Fibroblast of mammary gland (primary cell): ENCODE results near the gene TMEM139.

Experiments used
- DNase-seq: peaks from one replicate; pipeline ENCODE4 v3.0.0-alpha.2; 2010; ENCODE audit warnings: low read depth
- H3K4me3 ChIP-seq: 2 replicates; pipeline ENCODE4 v1.5.1; 2011; ENCODE audit warnings: low read depth, mild to moderate bottlenecking, low read length, moderate library complexity; ENCODE audit not compliant: control insufficient read depth
- TF ChIP-seq, protein P1 (sequence below): conservative IDR thresholded peaks from 2 replicates; pipeline ENCODE4 v1.5.1; 2011; ENCODE audit warnings: low read depth, low read length, inconsistent platforms; ENCODE audit not compliant: control insufficient read depth, insufficient read depth

TMEM139 gene

DNA sequence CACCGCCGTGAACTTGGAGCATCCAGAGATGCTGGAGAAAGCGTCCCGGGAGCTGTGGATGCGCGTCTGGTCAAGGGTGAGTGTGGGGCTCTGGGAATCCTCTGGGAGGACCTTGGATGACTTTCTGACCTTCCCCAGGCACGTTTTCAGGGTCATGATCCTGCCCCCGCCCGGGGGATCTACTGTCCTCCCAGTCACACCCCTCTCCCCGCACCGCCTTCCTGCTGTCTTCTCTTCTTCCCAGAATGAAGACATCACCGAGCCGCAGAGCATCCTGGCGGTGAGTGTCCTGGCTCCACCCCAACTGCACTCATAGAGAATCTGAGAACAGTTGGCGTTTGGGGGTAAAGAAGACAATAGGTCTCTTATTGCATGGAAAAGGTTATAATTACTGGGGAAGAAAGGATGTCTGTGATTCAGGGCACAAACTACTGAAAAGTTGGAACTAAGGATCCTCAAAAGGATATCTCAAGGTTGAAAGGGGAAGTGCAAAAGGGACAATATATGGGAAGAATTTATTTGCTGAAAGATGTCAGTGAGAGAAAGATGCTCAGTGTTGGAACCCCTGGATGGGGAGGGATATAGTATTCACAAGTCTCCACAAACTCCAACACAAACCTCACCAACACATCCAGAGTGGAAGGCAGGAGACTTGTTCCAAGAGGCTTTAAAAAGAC lies 19.6 kb upstream of the TMEM139 start:
- no peak overlapping the region for H3K4me3 ChIP-seq
- TF ChIP-seq, protein P1, sequence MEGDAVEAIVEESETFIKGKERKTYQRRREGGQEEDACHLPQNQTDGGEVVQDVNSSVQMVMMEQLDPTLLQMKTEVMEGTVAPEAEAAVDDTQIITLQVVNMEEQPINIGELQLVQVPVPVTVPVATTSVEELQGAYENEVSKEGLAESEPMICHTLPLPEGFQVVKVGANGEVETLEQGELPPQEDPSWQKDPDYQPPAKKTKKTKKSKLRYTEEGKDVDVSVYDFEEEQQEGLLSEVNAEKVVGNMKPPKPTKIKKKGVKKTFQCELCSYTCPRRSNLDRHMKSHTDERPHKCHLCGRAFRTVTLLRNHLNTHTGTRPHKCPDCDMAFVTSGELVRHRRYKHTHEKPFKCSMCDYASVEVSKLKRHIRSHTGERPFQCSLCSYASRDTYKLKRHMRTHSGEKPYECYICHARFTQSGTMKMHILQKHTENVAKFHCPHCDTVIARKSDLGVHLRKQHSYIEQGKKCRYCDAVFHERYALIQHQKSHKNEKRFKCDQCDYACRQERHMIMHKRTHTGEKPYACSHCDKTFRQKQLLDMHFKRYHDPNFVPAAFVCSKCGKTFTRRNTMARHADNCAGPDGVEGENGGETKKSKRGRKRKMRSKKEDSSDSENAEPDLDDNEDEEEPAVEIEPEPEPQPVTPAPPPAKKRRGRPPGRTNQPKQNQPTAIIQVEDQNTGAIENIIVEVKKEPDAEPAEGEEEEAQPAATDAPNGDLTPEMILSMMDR, result no peak
- peak; percentile 18 for DNase-seq

DNA sequence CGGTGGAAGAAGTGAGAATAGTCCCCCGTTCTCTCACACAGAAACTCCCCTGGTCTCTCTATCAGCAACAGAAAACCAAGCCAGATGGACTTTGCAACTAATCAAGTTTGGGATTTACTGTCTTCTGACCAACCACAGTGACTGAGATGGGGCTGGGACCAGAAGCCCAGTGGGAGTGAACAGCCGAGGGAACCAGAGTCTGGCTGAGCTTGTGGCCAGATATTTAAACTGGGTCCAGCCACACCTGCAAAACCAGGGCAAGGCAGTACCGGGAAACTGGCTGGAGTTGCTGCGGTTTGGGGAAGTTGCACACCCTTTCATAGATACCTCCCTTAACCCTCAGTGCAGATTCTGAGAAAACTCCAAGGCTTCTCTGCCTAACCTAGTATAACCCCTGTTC lies 15.5 kb upstream of the TMEM139 start:
- TF ChIP-seq, protein P1, result no peak
- no peak overlapping the region for H3K4me3 ChIP-seq
- no peak for DNase-seq

DNA sequence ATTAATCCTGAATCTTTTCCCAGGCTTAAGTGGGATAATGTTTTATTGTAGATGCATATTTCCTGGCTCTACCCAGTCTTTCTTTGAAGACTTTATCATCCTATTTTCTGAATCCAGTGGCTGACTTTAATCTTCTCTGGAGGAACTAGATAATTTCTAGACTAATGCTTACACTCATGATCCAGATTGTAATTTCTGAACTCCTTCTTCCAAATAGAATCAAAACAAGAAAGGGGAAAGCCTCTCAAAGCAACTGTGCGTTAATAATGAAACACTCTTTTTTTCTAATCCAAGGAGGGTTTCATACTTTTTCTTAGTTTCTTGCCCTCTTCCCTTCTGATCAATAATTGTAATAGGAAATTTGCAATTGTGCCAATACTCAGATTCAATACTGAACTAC lies 13.5 kb upstream of the TMEM139 start:
- H3K4me3 ChIP-seq, result no peak overlapping the region
- DNase-seq, result no peak
- TF ChIP-seq, protein P1, result no peak

DNA sequence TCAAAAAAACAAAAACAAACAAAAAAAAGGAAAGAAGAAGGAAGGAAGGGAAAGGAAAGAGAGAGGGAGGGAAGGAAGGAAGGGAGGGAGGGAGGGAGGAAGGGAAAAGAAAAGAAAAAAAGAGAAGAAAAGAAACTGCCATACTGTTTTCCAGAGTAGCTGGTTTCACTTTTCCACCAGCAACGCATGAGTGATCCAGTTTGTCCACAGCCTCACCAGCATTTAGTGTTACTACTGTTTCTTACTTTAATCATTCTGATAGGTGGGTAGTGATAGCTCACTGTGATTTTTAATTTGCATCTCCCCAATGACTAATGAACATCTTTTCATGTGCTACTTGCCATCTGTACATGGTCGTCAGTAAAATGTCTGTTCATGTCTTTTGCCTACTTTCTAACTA lies 11.9 kb upstream of the TMEM139 start:
- H3K4me3 ChIP-seq, result no peak overlapping the region
- DNase-seq, result no peak
- TF ChIP-seq, protein P1, result no peak

DNA sequence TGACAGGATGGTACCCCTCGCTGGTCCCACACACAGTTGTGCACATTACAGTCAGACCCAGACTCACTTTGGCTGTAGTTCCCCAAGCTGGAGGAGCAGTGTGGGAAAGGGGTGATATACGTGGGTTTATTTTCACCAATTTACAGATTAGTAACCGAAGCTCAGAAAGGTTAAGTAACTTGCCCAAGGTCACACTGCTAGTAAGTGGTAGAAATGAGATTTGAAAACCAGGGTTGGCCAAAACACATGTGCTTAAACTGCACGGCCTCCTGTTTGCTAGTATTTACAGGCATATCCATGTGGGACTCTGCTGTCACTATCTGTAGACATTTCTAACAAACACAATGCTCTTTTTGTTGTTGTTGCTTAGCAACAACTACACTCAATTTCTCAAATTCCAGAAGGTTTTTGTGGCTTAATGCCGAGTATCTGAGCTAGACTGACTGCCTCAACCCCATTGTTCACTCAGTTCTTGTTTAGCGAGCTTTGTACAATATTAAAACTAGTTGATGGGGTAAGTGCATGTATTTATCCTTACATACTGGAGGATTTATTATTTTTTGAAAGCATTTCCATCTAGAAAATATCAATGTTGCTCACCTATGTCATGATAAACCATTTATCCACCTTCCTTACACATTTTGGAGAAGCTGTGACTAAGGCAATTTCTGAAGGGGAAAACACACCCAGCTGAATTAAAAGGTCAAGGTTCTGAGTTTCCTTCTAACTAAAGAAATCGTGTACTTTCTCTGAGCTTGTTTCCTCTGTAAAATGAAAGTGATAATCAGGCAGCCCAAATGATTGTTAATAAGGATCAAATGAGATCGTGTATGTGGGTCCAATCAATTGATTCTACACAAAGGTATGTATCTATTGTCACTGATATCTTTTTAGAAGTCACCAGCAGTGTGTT lies 5.3 kb upstream of the TMEM139 start:
- DNase-seq, result peak; percentile 49
- TF ChIP-seq, protein P1, result no peak
- no peak overlapping the region for H3K4me3 ChIP-seq

DNA sequence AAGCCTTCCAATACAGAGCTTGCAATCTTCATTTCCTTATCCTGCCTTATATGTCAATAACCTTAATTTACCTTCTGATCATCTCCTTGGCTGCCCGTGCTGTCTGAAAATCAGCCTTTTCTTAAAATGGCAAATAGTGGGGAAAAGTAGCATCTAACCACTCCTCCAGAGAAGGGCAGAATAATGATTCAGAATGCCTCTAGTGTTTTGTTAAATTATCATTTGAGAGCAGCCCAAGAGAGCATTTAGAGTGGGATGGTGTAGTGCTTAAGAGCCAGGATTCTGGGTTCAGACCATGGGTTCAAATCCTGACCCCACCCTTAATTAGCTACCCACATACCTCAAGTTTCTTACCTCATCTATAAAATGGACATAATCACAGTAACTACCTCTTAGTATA lies 4.6 kb upstream of the TMEM139 start:
- DNase-seq, result no peak
- H3K4me3 ChIP-seq, result no peak overlapping the region
- TF ChIP-seq, protein P1, result no peak

DNA sequence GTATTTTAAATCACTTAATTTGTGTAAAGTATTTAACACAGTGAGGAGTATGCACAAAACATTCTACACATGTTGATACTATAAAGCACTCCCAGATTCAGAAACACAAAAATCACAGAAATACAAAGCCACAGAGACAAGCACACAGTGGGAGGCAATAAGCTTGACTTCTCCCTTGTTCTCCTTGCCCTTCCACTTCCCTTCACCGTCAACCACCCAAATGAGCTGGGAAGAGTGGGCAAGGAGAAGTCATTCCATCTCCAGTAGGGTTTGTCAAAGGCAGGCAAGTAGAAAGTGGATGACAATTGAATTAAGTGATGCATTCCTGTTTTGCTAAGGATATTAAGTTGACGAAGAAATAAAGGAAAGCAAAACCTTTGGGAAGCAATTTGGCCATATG lies 4.2 kb upstream of the TMEM139 start:
- no peak overlapping the region for H3K4me3 ChIP-seq
- TF ChIP-seq, protein P1, result no peak
- no peak for DNase-seq
